GM12865 (cell line): ENCODE results near the gene MRPL4.

Source experiments
- DNase-seq: peaks from one replicate; pipeline ENCODE4 v3.0.0; 2010; ENCODE audit warnings: low read depth
- H3K4me3 ChIP-seq: 2 replicates; pipeline ENCODE4 v1.5.1; 2011; ENCODE audit warnings: mild to moderate bottlenecking, low read depth, low read length, control low read depth
- CTCF ChIP-seq: IDR thresholded peaks from 2 replicates; pipeline ENCODE4 v1.5.1; 2011; ENCODE audit warnings: low read length, control low read depth, low read depth, inconsistent platforms; ENCODE audit not compliant: insufficient read depth; ENCODE audit errors: missing control alignments

The MRPL4 gene

GRCh38 chr19:10292789-10293636 lies 41.0 kb downstream of the MRPL4 start:
- peak overlapping the region; percentile 37 for H3K4me3 ChIP-seq
- TF ChIP-seq CTCF, result no peak
- no peak for DNase-seq

- DNase-seq, result no peak
- no peak for TF ChIP-seq CTCF
- no peak overlapping the region for H3K4me3 ChIP-seq
Measured at GRCh38 chr19:10293637-10294367, 41.8 kb downstream of the MRPL4 start.

- DNase-seq, result no peak
- no peak overlapping the region for H3K4me3 ChIP-seq
Measured at GRCh38 chr19:10294368-10294697, 42.3 kb downstream of the MRPL4 start.

GRCh38 chr19:10295305-10295846 lies 43.4 kb downstream of the MRPL4 start:
- H3K4me3 ChIP-seq, result peak overlapping the region; percentile 52
- DNase-seq, result peak; percentile 84

More at GRCh38 chr19:10294368-10294697, 42.3 kb downstream of the MRPL4 start:
- TF ChIP-seq CTCF, result no peak

GRCh38 chr19:10295847-10296591 lies 44.0 kb downstream of the MRPL4 start:
- no peak for TF ChIP-seq CTCF
- H3K4me3 ChIP-seq, result peak overlapping the region; percentile 52
- DNase-seq, result no peak

More at GRCh38 chr19:10295305-10295846, 43.4 kb downstream of the MRPL4 start:
- TF ChIP-seq CTCF, result peak; percentile 8

GRCh38 chr19:10299545-10300458 lies 47.8 kb downstream of the MRPL4 start:
- no peak for DNase-seq
- H3K4me3 ChIP-seq, result no peak overlapping the region
- TF ChIP-seq CTCF, result no peak
